Lower leg skin (tissue), 3 donors: ENCODE results near the gene DAPP1.

Experiments
- CTCF ChIP-seq, 3 donors: fragments of 450-650 bp; IDR thresholded peaks; one replicate each; pipeline ENCODE4 v1.5.1; 2016; ENCODE audit warnings: antibody characterized with exemption in 3 of 3, mild to moderate bottlenecking in 3 of 3, moderate library complexity in 2 of 3
- POLR2A ChIP-seq, 2 donors: fragments of 450-650 bp; IDR thresholded peaks; one replicate each; pipeline ENCODE4 v1.6.1; 2016 to 2017; ENCODE audit warnings: antibody characterized with exemption in 2 of 2, mild to moderate bottlenecking in 1 of 2, moderate library complexity in 1 of 2

- no peak for TF ChIP-seq CTCF (IDR thresholded peaks at IDR 0.05)
- no peak for TF ChIP-seq POLR2A (IDR thresholded peaks at IDR 0.05)
These were observed 69.1 kb downstream of the DAPP1 start for GRCh38 chr4:99885687-99886086.
